Activated naive CD8-positive, alpha-beta T cell treated with anti-CD3 and anti-CD28 coated beads, Interleukin-2, amount 10 ng/mL, durations not matched to agents 7 days and 5 days (primary cell): Measurements from ENCODE around the gene CPNE4. TPM values are rescaled to one million over a fixed set of nuclear protein-coding genes. Genes with fewer than 3 reads are reported as not detected.

Experiments
- ATAC-seq: fragments of 150-1000 bp; cut with Tn5 transposase; one replicate; pipeline ENCODE4 v1.10.0; 2021; ENCODE audit warnings: low read depth, moderate library complexity
- POLR2A ChIA-PET: fragments of 350-600 bp; sonication (Branson Sonifier 250); formaldehyde crosslinking; loops from one replicate; lab custom pipeline; 2021; ENCODE audit warnings: antibody characterized with exemption; lab: Charles Lee
- DNase-seq: peaks from one replicate; pipeline ENCODE4 v3.0.0; 2021
- H3K27ac Mint-ChIP-seq: one replicate; pipeline ENCODE4 v1.8.0; 2022; ENCODE audit warnings: mild to moderate bottlenecking, mixed read lengths
- H3K27me3 Mint-ChIP-seq: one replicate; pipeline ENCODE4 v1.8.0; 2022; ENCODE audit warnings: mild to moderate bottlenecking, moderate library complexity, mixed read lengths
- H3K36me3 Mint-ChIP-seq: one replicate; pipeline ENCODE4 v1.8.0; 2021; ENCODE audit warnings: mild to moderate bottlenecking, mixed read lengths
- H3K4me1 Mint-ChIP-seq: one replicate; pipeline ENCODE4 v1.8.0; 2021; ENCODE audit warnings: mixed read lengths
- H3K4me3 Mint-ChIP-seq: one replicate; pipeline ENCODE4 v1.8.0; 2022; ENCODE audit warnings: mild to moderate bottlenecking, moderate library complexity, mixed read lengths
- H3K9me3 Mint-ChIP-seq: one replicate; pipeline ENCODE4 v1.8.0; 2021; ENCODE audit warnings: mixed read lengths
- total RNA-seq, 2 experiments: library from RNA; stranded (reverse); gene quantifications; one replicate each; pipeline ENCODE4 v1.2.3, GENCODE V29; 2021

CPNE4 gene
- total RNA-seq, 2 experiments from 2014 or later = not detected

GRCh38 chr3:131690800-131691199 lies 344.0 kb downstream of the CPNE4 start:
- POLR2A ChIA-PET = no interaction called here
- Mint-ChIP-seq H3K36me3 (no peaks in the 10 kb centered on the region), H3K27ac (no peak overlapping the region), H3K4me1 (no peaks in the 10 kb centered on the region), H3K27me3 (peaks cover 5% of the 10 kb centered on the region), H3K9me3 (peaks cover 1% of the 10 kb centered on the region), H3K4me3 (no peak overlapping the region)
- DNase-seq = no peak
- no peak for ATAC-seq

- no peak for DNase-seq
- no peak for ATAC-seq
- POLR2A ChIA-PET = no interaction called here
- Mint-ChIP-seq H3K27me3 (peaks cover 7% of the 10 kb centered on the region), H3K4me3 (no peak overlapping the region), H3K9me3 (peaks cover 1% of the 10 kb centered on the region), H3K36me3 (no peaks in the 10 kb centered on the region), H3K27ac (no peak overlapping the region), H3K4me1 (no peaks in the 10 kb centered on the region)
Observed at GRCh38 chr3:131688370-131688769, 346.4 kb downstream of the CPNE4 start.

- no peaks in the 10 kb centered on the region for H3K4me1 Mint-ChIP-seq
Observed at GRCh38 chr3:131669600-131669999, 365.2 kb downstream of the CPNE4 start.

GRCh38 chr3:131658771-131659170 lies 376.0 kb downstream of the CPNE4 start:
- no peak for ATAC-seq
- no peak for DNase-seq
- H3K9me3 Mint-ChIP-seq = peaks cover 3% of the 10 kb centered on the region
- H3K36me3 Mint-ChIP-seq = no peaks in the 10 kb centered on the region
- POLR2A ChIA-PET = no interaction called here
- no peak overlapping the region for H3K27ac Mint-ChIP-seq
- H3K4me1 Mint-ChIP-seq = no peaks in the 10 kb centered on the region
- H3K4me3 Mint-ChIP-seq = no peak overlapping the region
- H3K27me3 Mint-ChIP-seq = peaks cover 6% of the 10 kb centered on the region

More at GRCh38 chr3:131669600-131669999, 365.2 kb downstream of the CPNE4 start:
- no peak for ATAC-seq
- POLR2A ChIA-PET = no interaction called here
- H3K36me3 Mint-ChIP-seq = no peaks in the 10 kb centered on the region
- H3K27ac Mint-ChIP-seq = no peak overlapping the region
- DNase-seq = no peak
- peaks cover 22% of the 10 kb centered on the region for H3K27me3 Mint-ChIP-seq
- H3K9me3 Mint-ChIP-seq = no peaks in the 10 kb centered on the region
- no peak overlapping the region for H3K4me3 Mint-ChIP-seq

- no peak for DNase-seq
- H3K4me1 Mint-ChIP-seq = no peaks in the 10 kb centered on the region
- POLR2A ChIA-PET = no interaction called here
- H3K4me3 Mint-ChIP-seq = no peak overlapping the region
- H3K9me3 Mint-ChIP-seq = peaks cover 3% of the 10 kb centered on the region
- no peaks in the 10 kb centered on the region for H3K36me3 Mint-ChIP-seq
- no peak for ATAC-seq
- H3K27me3 Mint-ChIP-seq = peaks cover 9% of the 10 kb centered on the region
- no peak overlapping the region for H3K27ac Mint-ChIP-seq
Observed at GRCh38 chr3:131658115-131658514, 376.7 kb downstream of the CPNE4 start.

- Mint-ChIP-seq H3K4me3 (no peak overlapping the region), H3K4me1 (no peaks in the 10 kb centered on the region), H3K9me3 (peaks cover under 1% of the 10 kb centered on the region), H3K36me3 (no peaks in the 10 kb centered on the region), H3K27me3 (peaks cover 9% of the 10 kb centered on the region), H3K27ac (no peak overlapping the region)
- ATAC-seq = no peak
- DNase-seq = no peak
- POLR2A ChIA-PET = no interaction called here
Observed at GRCh38 chr3:131655070-131655690, 379.6 kb downstream of the CPNE4 start.

- H3K27ac Mint-ChIP-seq = no peak overlapping the region
- ATAC-seq = no peak
- no peaks in the 10 kb centered on the region for H3K4me1 Mint-ChIP-seq
Observed at GRCh38 chr3:131645638-131646037, 389.2 kb downstream of the CPNE4 start.

GRCh38 chr3:131636266-131636775 lies 398.5 kb downstream of the CPNE4 start:
- Mint-ChIP-seq H3K4me1 (no peaks in the 10 kb centered on the region), H3K36me3 (no peaks in the 10 kb centered on the region), H3K27me3 (peaks cover 4% of the 10 kb centered on the region), H3K4me3 (no peak overlapping the region), H3K9me3 (no peaks in the 10 kb centered on the region), H3K27ac (no peak overlapping the region)
- ATAC-seq (no peak), DNase-seq (no peak)
- POLR2A ChIA-PET = no interaction called here

More at GRCh38 chr3:131645638-131646037, 389.2 kb downstream of the CPNE4 start:
- Mint-ChIP-seq H3K9me3 (no peaks in the 10 kb centered on the region), H3K36me3 (no peaks in the 10 kb centered on the region), H3K27me3 (peaks cover 10% of the 10 kb centered on the region), H3K4me3 (no peak overlapping the region)
- DNase-seq = no peak
- POLR2A ChIA-PET = no interaction called here

GRCh38 chr3:131630807-131631206 lies 404.0 kb downstream of the CPNE4 start:
- Mint-ChIP-seq H3K4me3 (no peak overlapping the region), H3K36me3 (no peaks in the 10 kb centered on the region), H3K4me1 (no peaks in the 10 kb centered on the region), H3K27ac (no peak overlapping the region), H3K9me3 (no peaks in the 10 kb centered on the region), H3K27me3 (peaks cover 10% of the 10 kb centered on the region)
- no peak for ATAC-seq
- POLR2A ChIA-PET = no interaction called here
- DNase-seq = no peak

- H3K9me3 Mint-ChIP-seq = no peaks in the 10 kb centered on the region
- H3K4me3 Mint-ChIP-seq = no peak overlapping the region
- POLR2A ChIA-PET = no interaction called here
- no peak overlapping the region for H3K27ac Mint-ChIP-seq
- no peaks in the 10 kb centered on the region for H3K36me3 Mint-ChIP-seq
- ATAC-seq = no peak
- H3K4me1 Mint-ChIP-seq = no peaks in the 10 kb centered on the region
- peaks cover 10% of the 10 kb centered on the region for H3K27me3 Mint-ChIP-seq
- no peak for DNase-seq
Observed at GRCh38 chr3:131630097-131630496, 404.7 kb downstream of the CPNE4 start.

GRCh38 chr3:131623431-131623830 lies 411.4 kb downstream of the CPNE4 start:
- H3K9me3 Mint-ChIP-seq = no peaks in the 10 kb centered on the region
- POLR2A ChIA-PET = no interaction called here
- DNase-seq = no peak
- no peaks in the 10 kb centered on the region for H3K36me3 Mint-ChIP-seq
- H3K4me3 Mint-ChIP-seq = no peak overlapping the region
- H3K27me3 Mint-ChIP-seq = peaks cover 12% of the 10 kb centered on the region
- H3K27ac Mint-ChIP-seq = no peak overlapping the region
- no peaks in the 10 kb centered on the region for H3K4me1 Mint-ChIP-seq
- no peak for ATAC-seq

GRCh38 chr3:131622726-131623125 lies 412.1 kb downstream of the CPNE4 start:
- no peaks in the 10 kb centered on the region for H3K36me3 Mint-ChIP-seq
- no peak overlapping the region for H3K4me3 Mint-ChIP-seq
- H3K27me3 Mint-ChIP-seq = peaks cover 15% of the 10 kb centered on the region
- no peaks in the 10 kb centered on the region for H3K9me3 Mint-ChIP-seq
- DNase-seq (no peak), ATAC-seq (no peak)
- H3K27ac Mint-ChIP-seq = no peak overlapping the region
- POLR2A ChIA-PET = no interaction called here
- no peaks in the 10 kb centered on the region for H3K4me1 Mint-ChIP-seq

- H3K27me3 Mint-ChIP-seq = peaks cover 18% of the 10 kb centered on the region
- no peaks in the 10 kb centered on the region for H3K9me3 Mint-ChIP-seq
- POLR2A ChIA-PET = no interaction called here
- H3K4me3 Mint-ChIP-seq = no peak overlapping the region
- no peak for ATAC-seq
- H3K36me3 Mint-ChIP-seq = no peaks in the 10 kb centered on the region
- DNase-seq = no peak
- H3K27ac Mint-ChIP-seq = no peak overlapping the region
- H3K4me1 Mint-ChIP-seq = no peaks in the 10 kb centered on the region
Observed at GRCh38 chr3:131620977-131621376, 413.8 kb downstream of the CPNE4 start.

- Mint-ChIP-seq H3K36me3 (no peaks in the 10 kb centered on the region), H3K4me1 (no peaks in the 10 kb centered on the region), H3K27ac (no peak overlapping the region), H3K9me3 (no peaks in the 10 kb centered on the region), H3K27me3 (peaks cover 16% of the 10 kb centered on the region), H3K4me3 (no peak overlapping the region)
- DNase-seq = no peak
- POLR2A ChIA-PET = no interaction called here
- ATAC-seq = no peak
Observed at GRCh38 chr3:131619821-131620220, 415.0 kb downstream of the CPNE4 start.
